Kidney (tissue), 14 donors: ENCODE results near the gene LASP1. TPM values are rescaled to one million over a fixed set of nuclear protein-coding genes. Genes with fewer than 3 reads are reported as not detected.

Source experiments
- DNase-seq, 5 donors: peaks; one replicate each; pipeline ENCODE4 v3.0.0-alpha.2; 2013 to 2020
- FAIRE-seq: peaks from 2 replicates; lab custom pipeline; 2012; peaks lifted over from hg19 to GRCh38; lab: Jason Lieb, UNC
- H3K27ac ChIP-seq, 2 donors: one replicate each; pipeline ENCODE4 v1.7.0; 2013; ENCODE audit warnings: low read depth in 2 of 2, low read length in 2 of 2, inconsistent platforms in 1 of 2
- H3K27me3 ChIP-seq: one replicate; pipeline ENCODE4 v1.7.1; 2013; ENCODE audit warnings: low read length, inconsistent platforms; ENCODE audit not compliant: control insufficient read depth, insufficient read depth
- H3K36me3 ChIP-seq, 3 donors: one replicate each; pipeline versions ENCODE4 v1.7.0 to v1.7.1; 2013; ENCODE audit warnings: low read length in 3 of 3, control low read depth in 1 of 3, inconsistent platforms in 1 of 3; ENCODE audit not compliant: insufficient read depth in 3 of 3, control insufficient read depth in 2 of 3
- H3K4me1 ChIP-seq, 3 donors: one replicate each; pipeline versions ENCODE4 v1.7.0 to v1.7.1; 2013; ENCODE audit warnings: low read length in 3 of 3, inconsistent platforms in 1 of 3, low read depth in 1 of 3; ENCODE audit not compliant: control insufficient read depth in 2 of 3, insufficient read depth in 2 of 3
- H3K4me3 ChIP-seq, 3 donors: one replicate each; pipeline versions ENCODE4 v1.7.0 to v1.8.1; 2013; ENCODE audit warnings: low read length in 3 of 3, control low read depth in 1 of 3, inconsistent platforms in 1 of 3
- H3K9ac ChIP-seq, 3 donors: one replicate each; pipeline versions ENCODE4 v1.7.0 to v1.7.1; 2013; ENCODE audit warnings: low read length in 3 of 3, control low read depth in 1 of 3, inconsistent platforms in 1 of 3
- H3K9me3 ChIP-seq, 3 donors: one replicate each; pipeline versions ENCODE4 v1.7.0 to v1.7.1; 2013; ENCODE audit warnings: low read length in 3 of 3, control low read depth in 1 of 3, inconsistent platforms in 1 of 3; ENCODE audit not compliant: control insufficient read depth in 2 of 3, insufficient read depth in 1 of 3
- intact Hi-C: fragments of 100-400 bp; cut with DNase I; formaldehyde crosslinking; loops from one replicate; pipeline ENCODE4 v1.11.1; 2022
- polyA plus RNA-seq: library from polyadenylated mRNA; stranded (reverse); fragments of 350-450 nt; fragmentation: Illumina TruSeq; extraction: RNeasy Lipid Tissue Mini Kit (QIAGEN cat#74804); gene quantifications from one replicate; pipeline ENCODE4 v1.2.3, GENCODE V29; 2014; ENCODE audit warnings: low read depth, low replicate concordance; ENCODE audit not compliant: insufficient read depth
- total RNA-seq: library from RNA; stranded (reverse); fragmentation: NEBNext Ultra II Directional; extraction: Animal tissue kit (Norgen Biotek cat#: 25700); gene quantifications from one replicate; pipeline ENCODE4 v1.2.1, GENCODE V29; 2021
- TF ChIP-seq, protein P1 (sequence below): IDR thresholded peaks from 3 replicates; pipeline ENCODE4 v1.5.1; 2012; ENCODE audit warnings: mild to moderate bottlenecking, moderate library complexity, borderline replicate concordance; ENCODE audit not compliant: insufficient read depth; ENCODE audit errors: extremely low read depth
- donor health status: control.
- donor health status: control.
- donor health status: control.
- donor health status: control.
- donor health status: control.
- donor health status: DM: yes; HTN: yes; CAD: no.
- donor health status: Normal renal cell carcinoma (clear cell type).

LASP1 gene
- total and polyA plus RNA-seq, 2 donors from 2014 or later = 62.5 to 138 TPM

DNA sequence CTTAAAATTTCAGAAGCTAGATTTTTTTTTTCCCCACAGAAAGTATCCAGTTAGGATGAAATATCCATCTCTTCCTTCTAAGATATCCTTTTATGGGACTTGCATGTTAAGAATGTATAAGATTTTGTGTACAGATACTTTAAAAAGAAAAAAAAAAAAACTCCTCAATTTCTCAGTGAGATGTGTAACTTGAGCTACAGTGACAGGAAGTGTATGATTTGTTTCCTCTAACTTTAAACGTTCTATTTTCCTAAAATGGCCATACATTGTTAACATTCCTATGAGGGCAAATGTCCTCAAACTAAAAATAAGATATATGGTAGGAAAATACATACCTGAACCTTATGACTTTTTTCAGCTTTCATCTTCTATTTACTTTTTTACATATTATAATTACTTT, 88.5 kb downstream of the LASP1 start:
- Histone ChIP-seq H3K27ac (no peak overlapping the region), H3K36me3 (no peaks in the 10 kb centered on the region), H3K9ac (no peak overlapping the region), H3K27me3 (no peaks in the 10 kb centered on the region), H3K4me1 (no peaks in the 10 kb centered on the region), H3K4me3 (no peak overlapping the region), H3K9me3 (no peaks in the 10 kb centered on the region)
- intact Hi-C loops = no loop called here
- no peak for DNase-seq
- FAIRE-seq = no peak
- TF ChIP-seq, protein P1, sequence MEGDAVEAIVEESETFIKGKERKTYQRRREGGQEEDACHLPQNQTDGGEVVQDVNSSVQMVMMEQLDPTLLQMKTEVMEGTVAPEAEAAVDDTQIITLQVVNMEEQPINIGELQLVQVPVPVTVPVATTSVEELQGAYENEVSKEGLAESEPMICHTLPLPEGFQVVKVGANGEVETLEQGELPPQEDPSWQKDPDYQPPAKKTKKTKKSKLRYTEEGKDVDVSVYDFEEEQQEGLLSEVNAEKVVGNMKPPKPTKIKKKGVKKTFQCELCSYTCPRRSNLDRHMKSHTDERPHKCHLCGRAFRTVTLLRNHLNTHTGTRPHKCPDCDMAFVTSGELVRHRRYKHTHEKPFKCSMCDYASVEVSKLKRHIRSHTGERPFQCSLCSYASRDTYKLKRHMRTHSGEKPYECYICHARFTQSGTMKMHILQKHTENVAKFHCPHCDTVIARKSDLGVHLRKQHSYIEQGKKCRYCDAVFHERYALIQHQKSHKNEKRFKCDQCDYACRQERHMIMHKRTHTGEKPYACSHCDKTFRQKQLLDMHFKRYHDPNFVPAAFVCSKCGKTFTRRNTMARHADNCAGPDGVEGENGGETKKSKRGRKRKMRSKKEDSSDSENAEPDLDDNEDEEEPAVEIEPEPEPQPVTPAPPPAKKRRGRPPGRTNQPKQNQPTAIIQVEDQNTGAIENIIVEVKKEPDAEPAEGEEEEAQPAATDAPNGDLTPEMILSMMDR = no peak

DNA sequence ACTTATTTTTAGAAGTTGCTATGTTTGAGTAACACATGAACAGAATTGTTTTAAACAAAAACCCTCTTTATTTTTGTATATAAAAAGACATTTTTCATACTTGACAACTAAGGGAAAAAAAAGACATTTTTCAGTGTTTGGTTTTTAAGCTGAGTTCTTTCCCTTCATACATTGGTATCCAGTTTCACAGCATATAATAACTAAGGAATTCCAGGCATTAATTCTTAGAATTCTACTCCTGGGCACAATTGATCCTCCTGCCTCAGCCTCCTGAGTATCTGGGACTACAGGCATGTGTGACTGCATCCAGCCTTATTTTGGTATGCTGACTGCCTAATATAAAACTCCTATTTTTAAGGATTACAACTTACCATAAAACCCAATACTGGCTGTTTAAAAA, 88.9 kb downstream of the LASP1 start:
- no peaks in the 10 kb centered on the region for H3K36me3 ChIP-seq
- H3K4me1 ChIP-seq = no peaks in the 10 kb centered on the region
- no peaks in the 10 kb centered on the region for H3K27me3 ChIP-seq
- FAIRE-seq (no peak), DNase-seq (no peak)
- no peak overlapping the region for H3K9ac ChIP-seq
- no peak overlapping the region for H3K27ac ChIP-seq
- H3K9me3 ChIP-seq = no peaks in the 10 kb centered on the region
- no peak overlapping the region for H3K4me3 ChIP-seq
- TF ChIP-seq, protein P1 = no peak
- intact Hi-C loops = no loop called here

DNA sequence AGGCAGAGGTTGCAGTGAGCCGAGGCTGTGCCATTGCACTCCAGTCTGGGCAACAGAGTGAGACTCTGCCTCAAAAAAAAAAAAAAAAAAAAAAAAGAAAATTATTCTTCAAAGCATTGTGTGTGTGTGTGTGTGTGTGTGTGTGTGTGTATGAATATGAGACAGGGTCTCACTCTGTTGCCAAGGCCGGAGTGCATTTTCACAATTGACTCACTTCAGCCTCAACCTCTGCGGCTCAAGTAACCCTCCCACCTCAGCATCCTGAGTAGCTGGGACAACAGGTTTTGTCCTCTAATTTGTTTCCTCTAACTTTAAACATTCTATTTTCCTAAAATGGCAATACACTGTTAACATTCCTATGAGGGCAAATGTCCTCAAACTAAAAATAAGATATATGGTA, 89.7 kb downstream of the LASP1 start:
- intact Hi-C loops = no loop called here
- Histone ChIP-seq H3K4me3 (no peak overlapping the region), H3K36me3 (no peaks in the 10 kb centered on the region), H3K4me1 (no peaks in the 10 kb centered on the region), H3K9ac (no peak overlapping the region), H3K27me3 (no peaks in the 10 kb centered on the region), H3K27ac (no peak overlapping the region), H3K9me3 (no peaks in the 10 kb centered on the region)
- FAIRE-seq (no peak), DNase-seq (no peak)
- TF ChIP-seq, protein P1 = no peak

DNA sequence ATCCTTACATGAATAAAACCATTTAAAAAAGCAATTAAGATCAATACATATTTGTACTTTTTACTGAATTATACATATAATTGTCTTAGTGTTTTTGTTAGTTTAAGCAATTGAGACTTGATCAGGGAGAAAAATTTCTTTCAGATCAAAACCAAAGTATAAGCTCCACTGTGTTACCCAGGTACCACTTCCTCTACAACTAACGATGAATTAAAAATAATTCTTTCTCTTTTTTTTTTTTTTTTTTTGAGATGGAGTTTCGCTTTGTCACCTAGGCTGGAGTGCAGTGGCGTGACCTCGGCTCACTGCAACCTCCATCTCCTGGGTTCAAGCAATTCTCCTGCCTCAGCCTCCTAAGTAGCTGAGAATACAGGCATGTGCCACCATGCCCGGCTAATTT, 90.5 kb downstream of the LASP1 start:
- Histone ChIP-seq H3K36me3 (no peaks in the 10 kb centered on the region), H3K9me3 (no peaks in the 10 kb centered on the region), H3K27ac (no peak overlapping the region), H3K27me3 (no peaks in the 10 kb centered on the region), H3K9ac (no peak overlapping the region), H3K4me3 (no peak overlapping the region), H3K4me1 (no peaks in the 10 kb centered on the region)
- DNase-seq (no peak), FAIRE-seq (no peak)
- intact Hi-C loops = no loop called here
- TF ChIP-seq, protein P1 = no peak
